ENCODE results near the gene RIPPLY2.
A peak's percentile ranks its signal among the peaks of the same experiment; 100 is the strongest.
"Not testable (repeated sequence)": the region's sequence is repeated elsewhere in the genome, so short reads cannot be mapped to it uniquely, and the experiment has no call there.

Gene RIPPLY2

DNA sequence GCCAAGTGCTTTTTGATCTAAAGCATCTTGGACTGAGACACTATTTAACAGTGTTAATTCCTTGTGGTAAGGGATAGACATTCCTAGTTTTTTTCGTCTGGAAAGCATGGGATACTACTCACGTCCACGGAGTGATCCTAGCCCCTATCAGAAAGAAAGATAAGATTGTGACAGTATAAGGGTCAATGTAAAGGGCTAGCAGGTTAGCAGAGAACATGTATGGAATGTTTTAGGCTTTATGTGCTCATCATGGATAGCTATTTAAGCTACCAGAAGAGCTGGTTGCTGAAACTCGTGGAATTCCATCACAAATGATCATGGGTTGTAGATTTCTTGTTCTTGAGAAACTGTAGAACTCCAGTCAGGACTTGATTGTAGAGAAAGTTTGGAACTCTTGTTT, 38.4 kb downstream of the RIPPLY2 start:
- ATAC-seq (replicated peaks; ENCODE audit: extremely low read depth, poor library complexity, severe bottlenecking), result no peak
- no peak for DNase-seq (ENCODE audit: low spot score in 2 of 2)
- H3K4me1 Mint-ChIP-seq, result peaks cover 46% of the 10 kb centered on the region

DNA sequence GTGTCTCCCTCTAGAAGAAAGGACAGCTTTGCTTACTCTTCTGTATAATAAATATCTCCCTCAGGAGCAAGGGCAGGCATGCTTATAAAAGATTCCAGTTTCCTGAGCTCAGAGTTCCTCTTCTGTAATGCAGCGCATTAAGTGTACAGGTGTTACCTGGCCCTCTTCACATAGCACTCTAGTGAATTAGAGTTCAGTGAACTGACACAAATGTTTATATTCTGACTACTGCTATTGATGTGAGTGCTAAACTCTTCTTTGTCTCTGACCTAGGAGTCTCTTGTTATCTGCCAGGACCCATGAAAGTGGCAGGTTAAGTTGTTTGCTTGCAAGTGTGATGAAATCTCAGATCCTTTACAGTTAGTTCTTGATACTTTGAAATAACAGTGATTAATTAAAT, 39.9 kb downstream of the RIPPLY2 start:
- no peak overlapping the region for H3K4me3 Mint-ChIP-seq

More for the DNA sequence above, 38.4 kb downstream of the RIPPLY2 start:
- H3K27ac Mint-ChIP-seq (ENCODE audit: low read depth), result peak overlapping the region; percentile 33
- H3K36me3 Mint-ChIP-seq (ENCODE audit: insufficient read depth), result peaks cover 6% of the 10 kb centered on the region
- no peaks in the 10 kb centered on the region for H3K9me3 Mint-ChIP-seq
- H3K27me3 Mint-ChIP-seq, result no peaks in the 10 kb centered on the region
- no peak overlapping the region for H3K4me3 Mint-ChIP-seq

DNA sequence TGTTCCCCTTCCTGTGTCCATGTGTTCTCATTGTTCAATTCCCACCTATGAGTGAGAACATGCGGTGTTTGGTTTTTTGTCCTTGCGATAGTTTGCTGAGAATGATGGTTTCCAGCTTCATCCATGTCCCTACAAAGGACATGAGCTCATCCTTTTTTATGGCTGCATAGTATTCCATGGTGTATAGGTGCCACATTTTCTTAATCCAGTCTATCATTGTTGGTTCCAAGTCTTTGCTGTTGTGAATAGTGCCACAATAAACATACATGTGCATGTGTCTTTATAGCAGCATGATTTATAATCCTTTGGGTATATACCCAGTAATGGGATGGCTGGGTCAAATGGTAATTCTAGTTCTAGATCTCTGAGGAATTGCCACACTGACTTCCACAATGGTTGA, 43.9 kb downstream of the RIPPLY2 start:
- ATAC-seq (replicated peaks; ENCODE audit: extremely low read depth, poor library complexity, severe bottlenecking); H3K4me3 Mint-ChIP-seq; DNase-seq (ENCODE audit: low spot score in 2 of 2); H3K36me3 Mint-ChIP-seq (ENCODE audit: insufficient read depth); H3K9me3 Mint-ChIP-seq; H3K27ac Mint-ChIP-seq (ENCODE audit: low read depth); H3K27me3 Mint-ChIP-seq: not testable (repeated sequence)
- peaks cover 51% of the 10 kb centered on the region for H3K4me1 Mint-ChIP-seq

More for the DNA sequence above, 39.9 kb downstream of the RIPPLY2 start:
- peaks cover 46% of the 10 kb centered on the region for H3K4me1 Mint-ChIP-seq
- no peaks in the 10 kb centered on the region for H3K9me3 Mint-ChIP-seq
- no peak overlapping the region for H3K27ac Mint-ChIP-seq (ENCODE audit: low read depth)
- H3K36me3 Mint-ChIP-seq (ENCODE audit: insufficient read depth), result peaks cover 6% of the 10 kb centered on the region
- no peaks in the 10 kb centered on the region for H3K27me3 Mint-ChIP-seq
- no peak for DNase-seq (ENCODE audit: low spot score in 2 of 2)
- ATAC-seq (replicated peaks; ENCODE audit: extremely low read depth, poor library complexity, severe bottlenecking), result no peak

DNA sequence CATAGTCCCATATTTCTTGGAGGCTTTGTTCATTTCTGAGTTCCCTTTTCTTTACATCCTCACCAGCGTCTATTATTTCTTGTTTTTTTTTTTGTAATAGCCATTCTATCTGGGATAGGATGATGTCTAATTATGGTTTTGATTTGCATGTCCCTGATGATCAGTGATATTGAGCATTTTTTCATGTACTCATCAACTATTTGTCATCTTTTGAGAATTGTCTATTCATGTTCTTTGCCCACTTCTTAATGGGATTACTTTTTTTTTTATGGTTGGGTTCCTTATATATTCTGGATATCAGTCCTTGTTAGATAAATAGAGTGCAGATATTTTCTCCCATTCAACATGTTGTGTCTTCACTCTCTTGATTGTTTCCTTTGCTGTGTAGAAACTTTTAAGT, 48.5 kb downstream of the RIPPLY2 start:
- ATAC-seq (replicated peaks; ENCODE audit: extremely low read depth, poor library complexity, severe bottlenecking), result no peak
- DNase-seq (ENCODE audit: low spot score in 2 of 2), result no peak
- Mint-ChIP-seq H3K36me3 (ENCODE audit: insufficient read depth) (peaks cover 1% of the 10 kb centered on the region), H3K4me1 (peaks cover 62% of the 10 kb centered on the region), H3K27ac (ENCODE audit: low read depth) (no peak overlapping the region), H3K27me3 (no peaks in the 10 kb centered on the region), H3K4me3 (no peak overlapping the region), H3K9me3 (no peaks in the 10 kb centered on the region)

DNA sequence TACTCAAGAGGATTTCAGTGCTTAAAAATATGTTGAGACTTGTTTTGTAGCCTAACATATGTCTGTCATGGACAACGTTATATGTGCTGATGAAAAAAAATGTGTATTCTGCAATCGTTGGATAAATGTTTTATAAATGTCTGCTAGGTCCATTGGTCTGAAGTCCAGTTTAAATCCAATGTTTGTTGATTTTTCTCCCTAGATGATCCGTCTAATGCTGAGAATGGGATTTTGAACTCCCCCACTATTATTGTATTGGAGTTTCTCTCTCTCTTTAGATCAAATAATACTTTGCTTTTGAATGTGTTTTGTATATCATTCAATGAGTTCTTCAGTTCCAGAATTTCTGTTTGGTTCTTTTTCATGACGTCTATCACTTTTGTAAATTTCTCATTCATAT, 51.2 kb downstream of the RIPPLY2 start:
- DNase-seq (ENCODE audit: low spot score in 2 of 2) (no peak), ATAC-seq (replicated peaks; ENCODE audit: extremely low read depth, poor library complexity, severe bottlenecking) (no peak)
- Mint-ChIP-seq H3K27me3 (no peaks in the 10 kb centered on the region), H3K4me3 (no peak overlapping the region), H3K4me1 (peaks cover 69% of the 10 kb centered on the region), H3K9me3 (peaks cover 5% of the 10 kb centered on the region), H3K27ac (ENCODE audit: low read depth) (no peak overlapping the region), H3K36me3 (ENCODE audit: insufficient read depth) (peaks cover 1% of the 10 kb centered on the region)

DNA sequence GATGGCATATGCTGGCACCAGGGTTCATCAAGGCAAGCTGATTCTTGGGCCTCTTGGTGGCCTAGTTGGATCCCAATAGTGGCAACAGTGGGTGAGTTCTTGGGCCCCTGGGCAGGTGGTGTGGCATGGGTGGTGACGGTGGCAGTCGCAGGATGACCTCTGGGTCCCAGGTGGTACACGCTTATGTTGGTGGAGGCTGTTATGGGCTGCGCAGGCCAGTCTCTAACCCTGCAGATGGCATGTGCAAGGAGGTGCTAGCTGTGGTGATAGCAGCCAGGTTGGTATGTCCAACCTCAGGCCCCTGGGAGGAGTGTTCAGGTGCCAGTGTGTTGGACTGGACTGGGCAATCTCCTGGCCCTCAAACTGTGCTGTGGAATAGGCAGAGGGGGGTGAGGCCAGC, 52.5 kb downstream of the RIPPLY2 start:
- Mint-ChIP-seq H3K4me3 (no peak overlapping the region), H3K27ac (ENCODE audit: low read depth) (no peak overlapping the region), H3K36me3 (ENCODE audit: insufficient read depth) (peaks cover 7% of the 10 kb centered on the region), H3K4me1 (peaks cover 66% of the 10 kb centered on the region), H3K9me3 (peaks cover 5% of the 10 kb centered on the region), H3K27me3 (no peaks in the 10 kb centered on the region)
- DNase-seq (ENCODE audit: low spot score in 2 of 2) (no peak), ATAC-seq (replicated peaks; ENCODE audit: extremely low read depth, poor library complexity, severe bottlenecking) (no peak)

Measured in central memory CD8-positive, alpha-beta T cell (primary cell).